ENCODE measurements around the gene C11orf21.

Gene C11orf21

GRCh38 chr11:2307501-2308331, 6.0 kb upstream of the C11orf21 start:
- no peak for DNase-seq

GRCh38 chr11:2306877-2307500, 5.3 kb upstream of the C11orf21 start:
- peak; percentile 73 for DNase-seq

GRCh38 chr11:2306452-2306823, 4.7 kb upstream of the C11orf21 start:
- DNase-seq, result peak; percentile 95

- DNase-seq, result peak; percentile 92
Observed at GRCh38 chr11:2305788-2306451, 4.2 kb upstream of the C11orf21 start.

GRCh38 chr11:2305140-2305778, 3.5 kb upstream of the C11orf21 start:
- DNase-seq, result peak; percentile 89

- no peak for DNase-seq
Observed at GRCh38 chr11:2304506-2305139, 2.9 kb upstream of the C11orf21 start.

DNA sequence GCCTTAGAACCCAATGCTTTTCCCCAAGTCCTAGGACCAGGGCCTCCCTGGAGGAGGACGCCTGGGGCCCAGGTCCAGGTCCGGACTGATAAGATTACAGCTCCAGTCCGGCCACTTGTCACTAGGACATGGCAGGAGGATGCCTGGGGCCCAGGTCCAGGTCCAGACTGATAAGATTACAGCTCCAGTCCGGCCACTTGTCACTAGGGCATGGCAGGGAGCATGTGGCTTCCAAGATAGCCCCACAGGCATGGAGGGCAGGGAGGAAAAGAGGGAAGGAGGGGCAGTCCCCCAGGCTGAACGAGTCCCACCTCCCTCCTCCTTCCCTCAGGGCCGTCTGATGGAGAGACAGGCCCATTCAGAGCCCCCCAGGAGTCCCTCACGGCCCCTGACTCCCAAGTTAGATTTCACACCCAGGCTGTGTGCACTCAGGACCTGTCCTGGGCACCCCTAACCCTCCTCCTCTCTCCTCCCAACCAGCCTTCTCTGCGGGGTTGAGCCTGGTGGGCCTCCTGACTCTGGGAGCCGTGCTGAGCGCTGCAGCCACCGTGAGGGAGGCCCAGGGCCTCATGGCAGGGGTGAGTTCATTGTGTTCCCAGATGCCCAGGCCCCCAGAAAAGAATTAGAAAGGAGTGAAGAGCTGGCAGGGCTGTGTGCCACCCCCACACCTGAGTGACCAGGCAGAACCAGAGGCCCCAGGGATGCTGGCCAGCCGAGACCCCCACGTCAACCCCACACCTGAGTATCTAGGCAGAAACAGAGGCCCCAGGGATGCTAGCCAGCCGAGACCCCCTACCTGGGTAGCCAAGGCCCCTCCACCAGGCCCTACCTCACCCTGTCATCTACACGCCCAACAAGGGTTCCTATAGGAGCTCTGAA, 2.1 kb upstream of the C11orf21 start:
- peak; percentile 49 for DNase-seq

DNA sequence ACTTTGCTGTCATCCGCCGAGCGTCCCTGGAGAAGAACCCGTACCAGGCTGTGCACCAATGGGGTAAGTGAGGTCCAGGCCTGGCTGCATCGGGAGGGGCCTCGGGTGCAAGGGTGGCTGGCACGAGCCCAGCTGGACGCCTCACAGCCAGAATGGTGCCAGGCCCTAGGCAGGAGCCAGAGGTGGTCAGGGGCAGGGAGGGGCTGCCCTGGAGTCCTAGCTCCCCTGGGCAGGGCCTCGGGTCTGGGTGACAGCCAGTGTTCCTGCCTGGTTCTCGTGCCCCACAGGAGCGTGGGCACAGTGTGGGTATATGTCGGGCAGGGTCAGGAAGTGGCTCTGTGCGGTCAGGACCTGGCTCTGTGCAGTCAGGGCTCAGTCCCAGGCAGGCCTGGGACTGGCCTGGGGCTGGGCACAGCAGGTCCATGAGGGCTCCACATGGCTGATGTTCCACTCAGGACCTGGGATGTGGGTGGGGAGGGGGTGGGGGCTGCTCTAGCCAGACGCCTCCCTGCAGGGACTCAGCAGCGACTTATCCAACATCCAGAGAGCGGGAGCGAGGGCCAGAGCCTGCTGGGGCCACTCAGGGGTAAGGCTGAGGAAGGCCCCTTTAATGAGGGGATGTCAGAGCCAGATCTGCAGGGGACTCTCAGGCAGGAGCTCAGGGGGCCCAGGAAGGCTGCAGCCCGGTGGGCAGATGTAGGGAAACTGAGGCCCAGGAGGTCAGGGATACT, 1.3 kb upstream of the C11orf21 start:
- no peak for DNase-seq

GRCh38 chr11:2302306-2302895, 683 bp upstream of the C11orf21 start:
- DNase-seq, result peak; percentile 60

- DNase-seq, result peak; percentile 50
Observed at GRCh38 chr11:2300936-2301630, 635 bp downstream of the C11orf21 start.

DNA sequence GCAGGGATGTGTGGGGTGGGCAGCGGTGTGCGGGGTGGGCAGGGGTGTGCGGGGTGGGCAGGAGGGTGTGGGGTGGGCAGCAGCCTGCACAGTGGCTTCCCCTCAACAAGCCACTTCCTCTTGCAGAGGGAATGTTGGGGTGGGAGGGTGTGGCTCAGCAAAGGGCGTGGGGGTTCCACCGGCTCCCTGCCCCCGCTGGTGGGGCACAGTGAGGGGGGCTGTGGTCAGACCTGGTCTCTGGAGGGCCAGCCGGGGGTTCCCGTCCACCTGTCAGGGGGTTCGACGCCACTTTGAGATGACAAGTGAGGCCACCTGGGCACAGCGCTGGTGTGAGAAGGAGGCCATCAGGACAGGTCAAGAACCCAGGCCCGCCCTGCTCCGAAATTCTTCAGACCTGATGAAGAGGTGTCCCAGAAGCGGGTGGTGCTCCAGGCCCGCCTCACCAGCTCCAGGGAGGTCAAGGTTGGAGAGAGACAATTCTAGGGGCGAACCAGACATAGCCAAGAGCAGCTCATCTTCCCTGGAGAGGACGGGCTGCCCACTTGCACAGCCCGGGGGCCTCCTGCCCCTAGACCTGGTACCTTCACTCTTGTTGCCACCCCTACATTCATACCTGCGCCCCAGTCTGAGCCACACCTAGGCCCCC, 1.3 kb downstream of the C11orf21 start:
- peak; percentile 43 for DNase-seq

DNA sequence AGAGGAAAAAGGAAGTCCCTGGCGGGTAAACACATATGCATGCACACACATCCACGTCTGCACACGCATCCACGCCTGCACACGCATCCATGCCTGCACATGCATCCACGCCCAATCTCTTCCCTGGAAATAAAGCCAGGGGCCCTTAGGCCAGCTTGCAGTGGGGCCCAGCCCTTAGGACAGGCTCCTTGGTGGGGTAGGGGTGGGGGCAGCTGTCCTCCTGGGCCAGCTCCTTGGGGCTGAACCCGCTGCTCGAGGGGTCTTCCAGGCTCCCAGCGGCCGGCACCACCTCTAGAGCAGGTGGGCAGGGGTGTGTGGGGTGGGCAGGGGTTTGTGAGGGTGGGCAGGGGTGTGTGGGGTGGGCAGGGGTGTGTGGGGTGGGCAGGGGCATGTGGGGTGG, 1.9 kb downstream of the C11orf21 start:
- no peak for DNase-seq

- DNase-seq, result peak; percentile 50
Observed at GRCh38 chr11:2298795-2299761, 2.6 kb downstream of the C11orf21 start.

GRCh38 chr11:2298131-2298794, 3.5 kb downstream of the C11orf21 start:
- peak; percentile 35 for DNase-seq

DNA sequence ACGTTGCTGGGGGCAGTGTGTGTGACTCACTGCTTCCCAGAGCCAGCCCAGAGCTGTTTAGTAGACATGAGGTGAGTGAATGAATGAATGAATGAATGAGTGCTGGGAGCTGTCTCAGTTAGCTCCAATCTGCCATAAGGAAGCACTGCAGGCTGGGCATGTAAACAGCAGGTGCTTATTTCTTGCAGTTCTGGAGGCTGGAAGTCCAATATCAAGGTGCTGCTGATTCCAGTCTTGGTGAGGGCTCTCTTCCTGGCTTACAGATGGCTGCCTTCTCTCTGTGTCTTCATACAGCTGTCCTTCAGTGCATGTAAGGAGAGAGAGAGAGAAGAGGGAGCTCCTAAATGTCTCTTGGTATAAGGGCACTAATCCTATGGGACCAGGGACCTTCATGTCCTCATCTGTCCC, 4.1 kb downstream of the C11orf21 start:
- DNase-seq, result peak; percentile 12

DNA sequence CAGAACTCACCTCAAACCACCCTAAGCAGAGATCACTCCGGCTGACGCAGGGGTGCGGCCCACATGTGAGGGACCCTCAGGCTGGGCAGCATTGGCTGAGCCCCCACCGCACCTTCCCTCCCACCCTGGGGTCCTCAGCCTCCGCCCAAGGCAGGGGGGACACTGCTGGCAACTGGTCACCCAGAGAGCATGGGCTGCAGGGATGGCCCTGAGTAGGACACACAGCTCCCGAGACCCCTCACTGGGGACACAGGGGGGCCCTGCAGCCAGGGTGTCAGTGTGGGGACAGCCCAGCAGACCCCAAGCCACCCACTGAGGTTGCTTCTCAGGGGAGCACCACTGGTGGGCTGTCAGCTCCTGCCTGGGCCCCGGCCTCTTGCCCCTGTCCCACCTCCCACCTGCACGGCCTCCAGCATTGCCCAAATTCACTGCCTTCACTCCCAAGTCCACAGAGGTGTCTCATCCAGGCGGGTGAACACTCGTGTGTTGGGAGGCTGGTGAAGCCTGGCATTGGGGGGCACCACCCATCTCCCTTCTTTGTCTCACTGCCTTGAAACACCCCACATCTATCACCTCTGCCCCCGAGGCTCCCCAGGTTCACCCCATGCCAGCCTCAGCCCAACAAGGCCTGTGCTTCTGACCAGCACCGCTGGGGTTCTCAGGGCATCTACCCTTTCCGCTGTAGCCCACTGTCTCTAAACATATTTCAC, 4.7 kb downstream of the C11orf21 start:
- peak; percentile 16 for DNase-seq

Measured in right forelimb (tissue), 1 donor.